SW480 (cell line): ENCODE data around the gene ZNF468.
"Not testable (repeated sequence)": the region's sequence is repeated elsewhere in the genome, so short reads cannot be mapped to it uniquely, and the experiment has no call there.

Experiments used
- DNase-seq: peaks from one replicate; pipeline ENCODE4 v3.0.0-alpha.2; 2016; ENCODE audit warnings: low spot score

Gene ZNF468

DNA sequence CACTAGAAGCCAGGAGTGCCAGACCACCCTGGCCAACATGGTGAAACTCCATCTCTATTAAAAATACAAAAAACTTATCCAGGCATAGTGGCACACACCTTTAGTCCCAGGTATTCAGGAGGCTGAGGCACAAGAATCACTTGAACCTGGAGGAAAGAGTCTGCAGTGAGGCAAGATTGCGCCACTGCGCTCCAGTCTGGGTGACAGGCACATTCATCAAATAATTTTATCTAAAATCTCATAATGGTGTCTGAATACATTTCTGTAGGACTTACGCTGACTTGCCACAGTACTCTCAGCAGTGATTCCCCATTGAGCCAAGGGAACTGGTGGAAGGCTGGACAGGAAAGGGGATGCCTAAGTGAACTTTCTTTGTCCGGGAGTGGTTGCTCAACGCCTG, 31.7 kb downstream of the ZNF468 start:
- DNase-seq = no peak

DNA sequence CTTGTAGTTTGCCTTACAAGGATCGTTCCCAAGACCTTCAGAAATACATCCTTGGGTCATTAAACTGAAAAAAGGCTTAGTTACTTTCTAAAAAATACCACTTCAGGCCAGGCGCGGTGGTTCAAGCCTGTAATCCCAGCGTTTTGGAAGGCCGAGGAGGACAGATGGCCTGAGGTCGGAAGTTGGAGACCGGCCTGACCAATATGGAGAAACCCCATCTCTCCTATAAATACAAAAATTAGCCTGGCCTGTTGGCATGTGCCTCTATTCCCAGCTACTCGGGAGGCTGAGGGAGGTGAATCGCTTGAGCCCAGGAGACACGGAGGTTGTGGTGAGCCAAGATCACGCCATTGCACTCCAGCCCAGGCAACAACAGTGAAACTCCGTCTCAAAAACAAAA, 33.7 kb downstream of the ZNF468 start:
- no peak for DNase-seq

DNA sequence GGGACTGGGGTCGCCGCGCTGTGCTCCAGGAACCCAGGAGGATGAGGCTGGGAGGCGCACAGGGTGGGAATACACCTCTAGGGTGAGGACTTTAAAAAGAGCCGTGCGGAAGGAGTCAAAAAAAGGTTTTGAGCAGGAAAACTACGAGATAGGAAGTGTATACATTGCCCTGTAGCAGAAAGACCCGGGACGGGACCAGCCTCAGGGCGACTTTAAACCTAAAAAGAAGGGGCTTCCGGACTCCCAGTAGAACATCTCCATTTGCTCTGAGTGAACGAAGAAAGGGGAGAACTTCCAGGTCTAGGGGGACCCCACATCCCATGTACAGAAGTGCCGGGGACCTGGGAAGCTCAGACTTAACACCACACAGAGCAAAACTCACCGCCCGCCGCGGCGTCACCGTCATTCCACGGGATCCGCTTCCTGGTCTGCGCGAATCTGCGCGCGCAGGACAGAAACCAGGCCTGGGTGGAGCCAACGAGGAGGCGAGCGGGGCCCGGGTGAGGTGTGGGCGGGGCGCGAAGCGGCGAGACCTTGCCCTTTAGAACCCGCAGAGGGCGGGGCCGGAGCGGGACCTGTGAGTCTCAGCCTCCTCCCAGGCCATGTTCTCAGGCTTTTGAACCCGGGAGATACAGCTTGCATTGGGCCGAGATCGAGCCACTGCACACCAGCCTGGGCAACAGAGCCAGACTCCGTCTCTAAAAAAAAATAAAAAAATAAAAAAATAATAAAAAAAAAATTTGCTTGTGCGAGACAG, 36.0 kb downstream of the ZNF468 start, which contains the start of gene ZNF28:
ZNF28 (minus strand) TSS at position 430 of the 757 bp plus-strand sequence. CDS start 3,675 bp downstream, outside the sequence.
- peak; percentile 24 for DNase-seq

DNA sequence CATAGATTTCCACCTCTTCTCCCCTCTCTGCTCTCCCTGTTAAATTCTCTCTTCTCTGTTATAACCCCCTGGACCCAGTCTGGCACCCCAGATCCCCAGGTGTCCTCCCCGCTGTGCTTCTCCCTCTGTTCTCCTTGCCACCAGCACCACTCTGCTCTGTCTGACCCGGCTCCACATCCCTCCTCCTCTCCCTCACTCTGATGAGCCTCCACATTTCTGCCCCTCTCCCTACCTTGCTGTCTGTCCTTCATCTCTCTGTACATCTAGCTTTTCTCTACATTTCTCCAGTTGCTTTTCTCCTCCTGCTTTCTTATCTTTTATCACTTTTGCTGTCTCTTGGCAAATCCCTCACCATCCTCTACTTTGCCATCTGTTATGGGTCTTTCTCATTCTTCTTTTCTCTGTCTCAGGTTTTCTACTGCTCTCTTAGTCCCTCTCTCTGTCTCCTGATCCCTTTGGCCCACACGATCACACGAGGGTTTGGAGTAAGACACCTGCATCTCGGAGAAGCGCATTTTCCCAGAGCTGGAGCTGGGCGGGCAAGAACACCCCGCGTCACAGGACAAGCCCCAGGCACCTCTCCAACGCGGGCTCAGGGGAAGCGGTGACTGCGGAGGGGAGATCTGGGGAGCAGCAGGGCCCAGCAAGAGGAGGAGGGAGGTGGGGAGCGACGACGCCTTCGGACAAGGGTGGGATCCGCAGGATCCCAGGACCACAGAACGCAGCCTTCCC, 36.8 kb downstream of the ZNF468 start:
- DNase-seq = peak; percentile 10

DNA sequence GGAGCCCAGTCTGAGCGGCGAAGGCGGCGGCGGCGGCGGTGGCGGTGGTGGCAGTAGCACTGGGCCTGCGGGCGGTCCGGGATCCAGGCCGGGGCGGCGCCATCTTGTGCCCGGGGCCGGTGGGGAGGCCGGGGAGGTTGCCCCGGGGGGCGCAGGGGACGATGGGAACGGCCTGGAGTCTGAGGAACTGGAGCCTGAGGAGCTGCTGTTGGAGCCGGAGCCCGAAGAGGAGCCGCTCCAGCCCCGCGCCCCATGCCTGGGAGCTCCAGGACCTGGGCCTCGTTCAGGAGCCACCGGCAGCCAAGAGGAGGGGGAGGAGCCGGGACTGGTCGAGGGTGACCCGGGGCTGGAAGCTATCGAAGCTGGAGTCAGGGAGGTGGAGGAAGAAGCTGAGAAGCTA, 47.6 kb downstream of the ZNF468 start:
- DNase-seq = no peak

DNA sequence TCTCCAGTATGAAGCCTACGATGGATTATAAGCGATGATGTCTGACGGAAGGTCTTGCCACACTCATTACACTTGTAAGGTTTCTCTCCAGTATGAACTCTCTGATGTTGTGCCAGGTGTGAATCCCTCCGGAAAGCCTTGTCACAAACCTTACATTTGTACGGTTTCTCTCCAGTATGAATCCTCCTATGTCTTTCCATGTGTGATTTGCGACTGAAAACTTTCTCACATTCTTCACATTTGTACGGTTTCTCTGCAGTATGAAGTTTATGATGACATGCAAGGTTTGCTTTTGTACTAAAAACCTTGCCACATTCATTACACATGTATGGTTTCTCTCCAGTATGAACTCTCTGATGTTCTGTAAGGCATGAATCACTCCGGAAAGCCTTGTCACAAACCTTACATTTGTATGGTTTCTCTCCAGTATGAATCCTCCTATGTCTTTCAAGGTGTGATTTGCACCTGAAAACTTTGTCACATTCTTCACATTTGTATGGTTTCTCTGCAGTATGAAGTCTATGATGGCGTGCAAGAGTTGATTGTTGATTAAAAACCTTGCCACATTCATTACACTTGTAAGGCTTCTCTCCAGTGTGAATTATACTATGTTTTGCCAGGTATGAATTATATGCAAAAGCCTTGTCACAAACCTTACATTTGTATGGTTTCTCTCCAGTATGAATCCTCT, 57.3 kb downstream of the ZNF468 start:
- DNase-seq = not testable (repeated sequence)

DNA sequence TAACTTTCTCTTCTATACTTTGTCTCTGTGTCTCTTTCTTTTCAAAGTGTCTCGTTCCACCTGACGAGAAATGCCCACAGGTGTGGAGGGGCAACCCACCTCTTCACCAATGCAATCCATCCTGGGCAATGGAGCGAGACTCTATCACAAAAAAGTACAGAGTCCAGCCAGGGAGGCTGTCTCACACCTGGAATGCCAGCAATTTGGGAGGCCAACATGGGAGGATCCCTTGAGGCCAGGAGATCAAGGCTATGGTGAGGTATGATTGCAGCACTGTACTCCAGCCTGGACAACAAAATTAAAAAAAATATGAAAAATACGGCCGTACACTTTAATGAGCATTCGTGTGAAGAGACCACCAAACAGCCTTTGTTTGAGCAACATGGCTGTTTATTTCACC, 68.0 kb downstream of the ZNF468 start:
- no peak for DNase-seq
